HG03342 (cell line): ENCODE measurements around the gene PRR16.

Experiments used
- ATAC-seq: cut with Tn5 transposase; IDR thresholded peaks from one replicate; pipeline ENCODE4 v1.9.1; 2021; ENCODE audit warnings: mild to moderate bottlenecking, moderate library complexity; ENCODE audit not compliant: unreplicated experiment

PRR16 gene

DNA sequence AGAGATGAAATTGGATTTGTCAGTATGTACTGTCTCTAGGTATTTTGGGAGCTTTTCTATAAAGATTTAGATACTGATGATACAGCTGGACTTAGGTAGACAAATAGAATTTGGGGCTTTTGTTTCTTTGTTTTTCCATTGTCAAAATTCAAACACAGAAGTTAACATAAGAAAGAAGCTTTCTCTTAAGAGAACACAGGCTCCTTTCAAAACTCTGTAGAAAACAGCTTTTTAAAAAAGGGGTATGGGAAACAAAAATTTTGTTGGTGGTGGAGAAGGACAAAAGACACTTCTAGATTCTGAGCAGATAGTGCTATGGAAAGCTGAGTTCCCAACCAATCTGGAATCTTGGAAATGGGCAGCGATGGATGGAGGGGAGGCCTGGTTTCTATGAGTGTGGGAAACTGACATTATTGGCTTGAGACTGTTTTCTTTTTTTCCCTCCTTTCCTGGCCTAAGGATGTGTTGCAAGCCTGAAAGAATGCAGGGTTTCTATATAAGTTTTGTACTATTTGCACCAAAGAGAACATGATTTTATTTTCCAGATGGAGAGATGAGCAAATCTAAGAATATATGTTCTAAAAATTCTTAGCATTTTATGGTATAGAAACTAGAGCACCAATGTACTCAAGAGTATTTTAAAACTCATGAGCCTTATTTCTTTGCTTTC, 240.0 kb downstream of the PRR16 start:
- ATAC-seq = no peak

DNA sequence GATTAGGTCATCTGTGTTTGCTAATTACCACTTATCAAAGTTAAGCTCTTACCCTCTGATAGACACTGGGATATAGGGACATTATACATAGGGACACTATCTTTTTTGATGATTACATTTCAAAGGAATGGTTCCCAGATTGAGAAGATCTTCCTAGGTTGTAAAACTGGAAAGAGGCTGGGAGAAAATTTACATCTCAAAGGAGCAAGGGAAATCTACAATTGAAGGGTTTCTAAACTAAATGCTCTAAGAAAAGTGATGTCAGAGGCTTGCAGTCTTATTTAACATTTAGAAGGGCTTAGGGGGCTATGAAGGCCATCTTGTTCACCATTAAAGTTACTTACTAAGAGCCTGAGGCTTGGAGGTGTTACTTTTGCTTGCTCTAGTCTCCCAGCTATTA, 242.8 kb downstream of the PRR16 start:
- ATAC-seq = no peak

DNA sequence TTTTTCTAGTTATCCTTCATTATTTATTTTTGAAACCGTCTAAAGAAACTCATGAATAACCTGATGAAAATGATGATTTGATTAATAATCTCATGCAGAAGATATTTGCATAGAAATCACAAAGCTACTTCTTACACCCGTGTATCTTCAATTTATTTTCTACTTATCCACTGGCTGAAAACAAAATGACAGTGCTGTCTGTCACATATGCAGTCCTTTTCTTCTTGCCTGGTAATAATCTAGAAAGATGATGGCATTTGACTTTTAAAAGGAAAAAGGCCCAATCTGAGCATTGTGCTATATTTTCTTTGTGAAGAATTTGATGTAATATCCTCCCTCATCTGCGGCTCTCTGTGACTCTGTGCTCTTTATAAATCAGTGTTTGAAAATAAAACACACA, 253.3 kb downstream of the PRR16 start:
- no peak for ATAC-seq

DNA sequence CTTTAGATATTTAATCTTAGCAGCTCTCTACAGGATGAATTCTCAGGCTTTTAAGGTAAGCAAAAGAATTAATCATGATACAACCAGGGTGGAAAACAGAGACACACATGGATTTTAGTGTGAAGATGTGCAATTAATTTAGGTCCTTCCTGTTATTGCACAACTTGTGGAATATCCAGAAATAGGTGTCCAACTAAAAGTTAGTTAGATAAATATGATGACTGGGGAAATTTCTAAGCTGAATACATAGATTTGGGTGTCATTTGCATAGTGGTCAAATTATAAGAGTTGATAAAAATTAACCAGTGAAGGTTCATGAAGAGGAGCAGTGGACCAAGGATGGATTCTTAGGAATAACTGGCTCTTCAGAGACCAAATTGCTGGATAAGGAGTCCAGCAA, 266.1 kb downstream of the PRR16 start:
- no peak for ATAC-seq

DNA sequence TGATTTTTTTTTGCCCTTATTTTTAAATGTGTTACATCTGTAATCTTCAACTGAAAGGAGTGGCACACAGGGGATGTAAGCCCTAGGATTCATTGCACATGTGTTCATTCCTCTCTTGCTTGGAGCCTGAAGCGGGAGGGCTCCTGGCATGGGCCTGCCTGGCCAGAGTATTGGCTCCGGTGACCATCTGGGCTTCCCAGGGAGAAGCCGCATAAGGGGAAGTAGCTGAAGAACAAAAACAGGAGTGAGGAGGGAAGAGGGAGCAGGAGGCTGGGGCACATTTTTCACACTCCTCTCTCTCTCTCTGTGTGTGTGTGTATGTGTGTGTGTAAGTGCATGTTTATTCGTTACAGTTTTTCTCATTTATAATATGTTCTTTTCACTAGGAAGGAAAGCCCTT, 269.9 kb downstream of the PRR16 start:
- ATAC-seq = no peak

DNA sequence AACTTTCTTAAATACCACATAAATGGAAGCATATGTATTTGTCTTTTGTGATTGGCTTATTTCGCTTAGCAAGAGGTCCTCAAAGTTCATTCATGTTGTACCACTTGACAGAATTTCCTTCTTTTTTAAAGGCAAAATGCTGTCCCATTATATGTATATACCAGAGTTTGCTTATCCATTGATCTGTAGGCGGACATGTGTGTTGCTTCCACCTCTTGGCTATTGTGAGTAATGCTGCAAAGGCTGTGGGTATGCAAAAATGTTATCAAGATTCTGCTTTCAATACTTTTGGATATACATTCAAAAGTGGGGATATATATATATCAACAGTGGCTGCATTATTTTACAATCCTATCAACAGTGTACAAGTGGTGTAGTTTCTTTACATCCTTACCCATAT, 271.0 kb downstream of the PRR16 start:
- no peak for ATAC-seq
